ENCODE data around the gene ANKRD34A.

GRCh38 chr1:145991735-145992412 lies 27.5 kb upstream of the ANKRD34A start:
- no peak for TF ChIP-seq ZEB1 (IDR thresholded peaks at IDR 0.05; ENCODE audit: insufficient replicate concordance, low read depth)
- TF ChIP-seq IRF9 (CRISPR knock-in tag; IDR thresholded peaks at IDR 0.05; ENCODE audit: borderline replicate concordance): no peak
- TF ChIP-seq ZNF564 (CRISPR knock-in tag; IDR thresholded peaks at IDR 0.05): no peak
